GM21786 (cell line): ENCODE results near the gene ATF7IP2.
"Not testable (repeated sequence)": the region's sequence is repeated elsewhere in the genome, so short reads cannot be mapped to it uniquely, and the experiment has no call there.

ENCODE experiments used
- ATAC-seq: cut with Tn5 transposase; IDR thresholded peaks from one replicate; pipeline ENCODE4 v1.9.1; 2021; ENCODE audit not compliant: unreplicated experiment

The ATF7IP2 gene

GRCh38 chr16:10447289-10447688 lies 61.4 kb downstream of the ATF7IP2 start:
- no peak for ATAC-seq

- not testable (repeated sequence) for ATAC-seq
Observed at GRCh38 chr16:10452208-10453158, 66.6 kb downstream of the ATF7IP2 start.

GRCh38 chr16:10453159-10453510 lies 67.3 kb downstream of the ATF7IP2 start:
- no peak for ATAC-seq

GRCh38 chr16:10465821-10466220 lies 80.0 kb downstream of the ATF7IP2 start:
- no peak for ATAC-seq

GRCh38 chr16:10466313-10466712 lies 80.5 kb downstream of the ATF7IP2 start:
- ATAC-seq: no peak

GRCh38 chr16:10466861-10467260 lies 81.0 kb downstream of the ATF7IP2 start:
- no peak for ATAC-seq

GRCh38 chr16:10476636-10477035 lies 90.8 kb downstream of the ATF7IP2 start:
- not testable (repeated sequence) for ATAC-seq

GRCh38 chr16:10480151-10480550 lies 94.3 kb downstream of the ATF7IP2 start:
- ATAC-seq: no peak

- ATAC-seq: no peak
Observed at GRCh38 chr16:10485159-10485558, 99.3 kb downstream of the ATF7IP2 start.

GRCh38 chr16:10485698-10486382 lies 100.0 kb downstream of the ATF7IP2 start:
- no peak for ATAC-seq

- no peak for ATAC-seq
Observed at GRCh38 chr16:10490141-10490540, 104.3 kb downstream of the ATF7IP2 start.

- ATAC-seq: no peak
Observed at GRCh38 chr16:10493276-10493675, 107.4 kb downstream of the ATF7IP2 start.

- no peak for ATAC-seq
Observed at GRCh38 chr16:10494343-10495030, 108.6 kb downstream of the ATF7IP2 start.

- no peak for ATAC-seq
Observed at GRCh38 chr16:10495031-10495345, 109.1 kb downstream of the ATF7IP2 start.

GRCh38 chr16:10497132-10498101 lies 111.6 kb downstream of the ATF7IP2 start:
- no peak for ATAC-seq

GRCh38 chr16:10500582-10500981 lies 114.7 kb downstream of the ATF7IP2 start:
- ATAC-seq: no peak

- no peak for ATAC-seq
Observed at GRCh38 chr16:10501016-10501607, 115.3 kb downstream of the ATF7IP2 start.

GRCh38 chr16:10502776-10503175 lies 116.9 kb downstream of the ATF7IP2 start:
- ATAC-seq: no peak

GRCh38 chr16:10504404-10504885 lies 118.6 kb downstream of the ATF7IP2 start:
- no peak for ATAC-seq

- not testable (repeated sequence) for ATAC-seq
Observed at GRCh38 chr16:10505286-10505685, 119.4 kb downstream of the ATF7IP2 start.
